GM21526 (cell line): ENCODE measurements around the gene GNAT2.

Experiments
- ATAC-seq: cut with Tn5 transposase; IDR thresholded peaks from one replicate; pipeline ENCODE4 v1.9.1; 2021; ENCODE audit warnings: moderate library complexity; ENCODE audit not compliant: unreplicated experiment, low FRiP score

Gene GNAT2

DNA sequence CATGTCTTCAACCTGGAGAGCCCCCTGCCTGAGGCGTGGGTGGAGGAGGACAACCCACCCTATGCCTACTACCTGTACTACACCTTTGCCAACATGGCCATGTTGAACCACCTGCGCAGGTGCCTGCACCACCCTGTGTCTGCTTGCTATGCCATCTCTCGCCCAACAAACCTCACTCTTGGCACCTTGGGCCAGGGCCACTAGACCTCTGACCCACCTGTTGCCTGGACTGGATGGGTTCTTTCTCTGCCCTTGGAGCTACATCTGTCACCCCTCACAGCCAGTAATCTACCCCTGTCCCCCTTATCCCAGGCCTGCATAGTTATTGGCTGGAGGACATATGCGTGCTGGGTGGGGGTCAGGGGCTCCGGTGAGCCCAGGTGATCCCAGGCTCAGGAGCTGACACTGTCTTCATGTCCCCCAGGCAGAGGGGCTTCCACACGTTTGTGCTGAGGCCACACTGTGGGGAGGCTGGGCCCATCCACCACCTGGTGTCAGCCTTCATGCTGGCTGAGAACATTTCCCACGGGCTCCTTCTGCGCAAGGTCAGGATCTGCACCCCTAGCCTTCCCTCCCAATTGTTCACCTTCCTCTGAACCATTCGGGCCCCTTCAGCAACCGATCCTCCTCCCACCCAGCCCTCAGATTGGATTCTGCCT is 10.1 kb upstream of the GNAT2 start:
- ATAC-seq = no peak

DNA sequence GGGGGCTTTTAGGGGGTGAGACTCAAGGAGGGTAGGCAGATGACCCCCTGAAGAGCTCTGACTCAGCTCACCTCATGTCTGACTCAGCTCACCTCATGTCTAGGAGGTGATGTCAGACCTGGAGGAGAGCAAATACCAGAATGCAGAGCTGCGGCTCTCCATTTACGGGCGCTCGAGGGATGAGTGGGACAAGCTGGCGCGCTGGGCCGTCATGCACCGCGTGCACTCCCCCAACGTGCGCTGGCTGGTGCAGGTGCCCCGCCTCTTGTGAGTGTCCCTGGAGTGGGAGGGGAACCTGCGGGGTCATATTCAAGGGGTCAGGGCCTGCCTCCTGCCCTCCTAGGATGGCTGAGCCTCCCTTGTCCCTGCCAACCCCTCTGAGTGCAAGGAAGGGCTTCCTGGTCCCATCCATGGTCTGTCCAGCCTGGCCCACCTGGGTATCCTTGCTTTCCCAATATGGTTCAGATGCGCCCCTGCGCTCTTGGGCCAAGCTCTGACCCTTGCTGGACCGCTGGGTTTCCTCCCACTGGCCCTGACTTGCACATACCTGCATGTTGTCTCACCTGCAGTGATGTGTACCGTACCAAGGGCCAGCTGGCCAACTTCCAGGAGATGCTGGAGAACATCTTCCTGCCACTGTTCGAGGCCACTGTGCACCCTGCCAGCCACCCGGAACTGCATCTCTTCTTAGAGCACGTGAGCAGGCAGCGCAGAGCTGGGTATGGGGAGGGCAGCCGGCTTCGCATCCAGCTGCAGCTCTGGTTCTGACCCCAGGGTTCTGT is 9.3 kb upstream of the GNAT2 start:
- no peak for ATAC-seq

DNA sequence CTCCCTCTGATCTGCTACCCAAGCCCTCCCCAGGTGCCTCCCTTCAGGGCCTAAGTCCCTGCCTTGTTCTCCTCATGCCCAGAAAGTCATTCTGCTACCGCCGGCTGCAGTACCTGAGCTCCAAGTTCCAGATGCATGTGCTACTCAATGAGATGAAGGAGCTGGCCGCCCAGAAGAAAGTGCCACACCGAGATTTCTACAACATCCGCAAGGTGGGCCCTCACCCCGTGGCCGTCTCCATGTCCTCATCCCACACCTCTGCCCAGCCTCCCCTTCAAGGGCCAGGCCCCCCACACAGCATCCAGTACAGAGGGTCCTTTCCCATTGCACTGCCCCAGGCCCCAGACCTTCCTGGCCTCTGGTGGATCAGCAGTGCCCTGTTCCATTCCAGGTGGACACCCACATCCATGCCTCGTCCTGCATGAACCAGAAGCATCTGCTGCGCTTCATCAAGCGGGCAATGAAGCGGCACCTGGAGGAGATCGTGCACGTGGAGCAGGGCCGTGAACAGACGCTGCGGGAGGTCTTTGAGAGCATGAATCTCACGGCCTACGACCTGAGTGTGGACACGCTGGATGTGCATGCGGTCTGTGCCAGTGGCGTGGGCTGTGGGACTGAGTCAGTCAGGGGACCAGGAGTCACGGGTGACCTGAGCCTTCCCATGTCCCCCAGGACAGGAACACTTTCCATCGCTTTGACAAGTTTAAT is 8.4 kb upstream of the GNAT2 start:
- no peak for ATAC-seq

DNA sequence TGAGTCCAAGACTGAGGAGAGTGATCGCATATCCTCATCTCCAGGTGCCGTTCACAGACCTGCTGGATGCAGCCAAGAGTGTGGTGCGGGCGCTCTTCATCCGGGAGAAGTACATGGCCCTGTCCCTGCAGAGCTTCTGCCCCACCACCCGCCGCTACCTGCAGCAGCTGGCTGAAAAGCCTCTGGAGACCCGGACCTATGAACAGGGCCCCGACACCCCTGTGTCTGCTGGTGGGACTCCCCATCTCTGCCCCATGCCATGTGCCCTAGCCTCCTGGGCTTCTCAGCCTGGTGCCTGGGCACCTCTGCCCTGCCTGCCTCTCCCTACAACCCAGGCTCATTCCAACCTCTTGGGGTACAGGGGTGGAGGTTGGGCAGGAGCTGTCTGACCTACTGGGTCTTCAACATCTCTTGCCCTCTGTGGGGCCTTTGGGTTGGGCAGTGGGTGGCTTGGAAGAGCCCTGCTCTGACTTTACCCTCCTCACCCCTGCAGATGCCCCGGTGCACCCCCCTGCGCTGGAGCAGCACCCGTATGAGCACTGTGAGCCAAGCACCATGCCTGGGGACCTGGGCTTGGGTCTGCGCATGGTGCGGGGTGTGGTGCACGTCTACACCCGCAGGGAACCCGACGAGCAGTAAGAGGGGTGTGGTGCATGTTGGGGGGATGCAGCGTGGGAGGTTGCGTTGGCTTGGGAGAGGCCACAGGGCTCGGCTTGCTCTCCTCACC is 7.4 kb upstream of the GNAT2 start:
- ATAC-seq = no peak

DNA sequence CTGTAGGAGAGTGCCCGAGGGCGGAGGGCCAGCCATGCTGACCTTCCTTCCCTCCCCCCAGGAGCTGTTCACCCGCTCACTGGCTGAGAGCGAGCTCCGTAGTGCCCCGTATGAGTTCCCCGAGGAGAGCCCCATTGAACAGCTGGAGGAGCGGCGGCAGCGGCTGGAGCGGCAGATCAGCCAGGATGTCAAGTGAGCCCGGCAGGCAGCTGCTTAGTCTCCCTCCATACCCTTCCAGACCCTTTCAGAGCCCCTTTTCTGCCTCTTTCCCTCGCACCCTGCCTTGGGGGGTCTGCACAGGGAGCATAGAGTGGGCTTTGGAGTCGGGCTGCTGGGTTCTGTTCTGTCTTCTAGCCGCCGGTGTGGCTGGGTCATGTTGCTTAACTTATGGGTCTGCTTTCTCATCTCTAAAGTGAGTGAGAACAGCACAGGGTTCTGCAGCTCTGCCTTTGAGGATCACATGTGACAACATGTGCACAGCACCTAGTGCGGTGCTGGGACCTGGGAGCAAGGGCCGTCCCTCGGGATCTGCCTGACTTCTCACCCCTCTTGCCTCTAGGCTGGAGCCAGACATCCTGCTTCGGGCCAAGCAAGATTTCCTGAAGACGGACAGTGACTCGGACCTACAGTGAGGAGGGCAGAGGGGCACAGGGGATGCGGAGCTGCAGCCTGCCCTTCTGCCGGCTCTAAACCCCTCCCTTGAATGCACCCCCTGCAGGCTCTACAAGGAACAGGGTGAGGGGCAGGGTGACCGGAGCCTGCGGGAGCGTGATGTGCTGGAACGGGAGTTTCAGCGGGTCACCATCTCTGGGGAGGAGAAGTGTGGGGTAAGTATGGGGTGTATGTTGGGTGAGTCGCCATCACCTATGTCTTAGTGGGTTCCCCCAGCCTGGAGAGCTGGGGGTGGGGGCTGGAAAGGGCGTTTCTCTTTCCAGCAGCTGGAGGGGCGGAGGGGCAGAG is 6.5 kb upstream of the GNAT2 start:
- no peak for ATAC-seq

DNA sequence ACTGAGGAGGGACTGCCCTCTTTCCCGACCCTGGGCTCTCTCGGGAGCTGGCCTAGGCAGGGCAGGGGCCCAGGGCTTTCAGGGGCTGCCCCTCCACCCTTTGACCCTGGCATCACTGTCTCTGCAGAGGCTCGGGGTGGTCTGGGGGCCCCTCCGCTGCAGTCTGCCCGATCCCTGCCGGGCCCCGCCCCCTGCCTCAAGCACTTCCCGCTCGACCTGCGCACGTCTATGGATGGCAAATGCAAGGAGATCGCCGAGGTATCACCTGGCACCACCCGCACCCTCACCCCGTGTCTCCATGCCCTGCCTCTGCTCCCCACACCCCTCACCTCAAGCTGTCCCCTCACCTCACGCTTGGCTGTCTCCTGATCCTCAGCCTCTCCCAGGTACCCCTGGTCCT is 5.8 kb upstream of the GNAT2 start:
- no peak for ATAC-seq

DNA sequence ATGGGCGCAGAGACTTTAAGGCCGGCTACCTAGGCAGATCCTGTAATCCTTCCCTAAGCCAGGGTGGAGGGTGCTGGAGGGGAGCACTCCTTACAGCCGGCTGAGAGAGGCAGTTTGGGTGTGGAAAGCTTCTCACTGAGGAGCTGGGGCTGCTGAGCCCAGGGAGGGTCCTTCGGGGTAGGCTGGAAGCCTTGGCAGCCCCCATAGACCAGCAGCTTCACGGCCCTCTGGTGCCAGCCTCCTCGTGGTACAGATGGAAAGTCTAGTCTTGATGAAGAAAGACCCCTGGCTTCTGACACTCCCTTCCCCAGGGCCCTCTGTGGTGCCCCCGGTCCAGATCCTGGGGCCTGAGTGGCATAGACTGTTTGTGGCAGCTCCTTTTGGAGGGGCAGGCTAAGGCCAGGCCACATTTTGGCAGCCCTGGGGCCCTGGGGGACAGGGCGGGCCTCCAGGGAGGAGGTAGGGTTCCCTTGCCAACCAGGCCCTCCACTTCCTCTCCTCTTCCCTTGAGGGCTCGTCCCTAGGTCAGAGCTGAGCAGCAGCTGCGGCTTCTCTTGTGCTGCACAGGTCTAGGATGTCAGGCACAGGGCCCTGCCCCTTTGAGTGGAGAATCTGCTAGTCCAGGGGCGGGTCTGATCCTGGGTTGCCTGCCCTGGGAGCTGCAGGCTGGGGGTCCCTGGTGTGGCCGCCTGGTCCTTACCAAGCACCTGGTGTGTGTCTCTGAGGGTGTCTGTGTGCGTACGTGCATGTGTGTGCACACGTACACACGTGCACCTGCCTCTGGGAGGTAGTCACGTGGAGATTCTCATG is 5.0 kb upstream of the GNAT2 start:
- ATAC-seq = no peak

DNA sequence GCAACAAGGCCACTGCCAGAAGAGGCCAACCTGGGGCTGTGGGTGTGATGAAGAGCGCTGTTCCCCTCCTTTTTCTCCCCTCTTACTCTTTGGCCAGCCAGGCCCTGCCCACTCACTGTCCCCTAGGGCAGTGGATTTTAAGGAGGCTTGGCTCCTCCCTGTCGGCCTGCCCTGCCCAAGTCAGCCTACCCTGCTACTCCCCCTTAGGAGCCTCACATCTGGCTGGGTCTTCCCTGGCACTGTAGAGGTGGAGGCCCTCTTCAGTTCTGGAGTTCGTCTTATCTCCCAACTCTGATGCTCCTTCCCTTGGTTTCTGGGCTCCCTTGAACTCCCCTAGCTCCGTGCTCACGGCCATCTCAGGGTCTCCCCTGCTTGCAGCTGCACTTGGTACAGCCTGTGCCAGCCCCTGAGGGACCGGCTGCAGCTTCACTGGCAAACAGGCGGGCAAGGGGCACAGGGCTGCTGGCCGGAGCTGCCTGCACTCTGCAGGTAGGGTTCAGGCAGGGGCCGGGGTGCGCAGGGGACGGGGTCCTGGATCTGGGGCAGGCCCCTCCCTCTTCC is 4.3 kb upstream of the GNAT2 start:
- ATAC-seq = no peak

DNA sequence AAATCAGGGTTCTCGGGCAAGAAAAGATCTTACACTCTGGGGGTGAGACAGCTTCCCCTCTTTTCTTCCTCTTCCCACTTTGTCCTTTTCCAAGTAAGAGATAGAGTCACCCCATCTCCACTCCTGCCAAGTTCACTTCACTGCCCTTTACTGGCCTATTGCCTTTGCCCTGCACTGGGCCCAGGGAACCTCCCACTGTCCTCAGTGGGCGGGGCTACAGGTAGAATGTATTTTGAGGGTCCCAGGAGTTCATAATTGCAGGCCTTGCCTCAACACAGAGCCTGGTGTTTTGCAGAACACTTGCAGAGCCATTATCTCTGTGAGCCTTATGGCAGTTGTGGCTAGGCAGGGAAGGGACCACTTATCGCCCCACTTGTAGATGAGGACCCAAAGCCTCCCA is 3.5 kb upstream of the GNAT2 start:
- ATAC-seq = no peak

DNA sequence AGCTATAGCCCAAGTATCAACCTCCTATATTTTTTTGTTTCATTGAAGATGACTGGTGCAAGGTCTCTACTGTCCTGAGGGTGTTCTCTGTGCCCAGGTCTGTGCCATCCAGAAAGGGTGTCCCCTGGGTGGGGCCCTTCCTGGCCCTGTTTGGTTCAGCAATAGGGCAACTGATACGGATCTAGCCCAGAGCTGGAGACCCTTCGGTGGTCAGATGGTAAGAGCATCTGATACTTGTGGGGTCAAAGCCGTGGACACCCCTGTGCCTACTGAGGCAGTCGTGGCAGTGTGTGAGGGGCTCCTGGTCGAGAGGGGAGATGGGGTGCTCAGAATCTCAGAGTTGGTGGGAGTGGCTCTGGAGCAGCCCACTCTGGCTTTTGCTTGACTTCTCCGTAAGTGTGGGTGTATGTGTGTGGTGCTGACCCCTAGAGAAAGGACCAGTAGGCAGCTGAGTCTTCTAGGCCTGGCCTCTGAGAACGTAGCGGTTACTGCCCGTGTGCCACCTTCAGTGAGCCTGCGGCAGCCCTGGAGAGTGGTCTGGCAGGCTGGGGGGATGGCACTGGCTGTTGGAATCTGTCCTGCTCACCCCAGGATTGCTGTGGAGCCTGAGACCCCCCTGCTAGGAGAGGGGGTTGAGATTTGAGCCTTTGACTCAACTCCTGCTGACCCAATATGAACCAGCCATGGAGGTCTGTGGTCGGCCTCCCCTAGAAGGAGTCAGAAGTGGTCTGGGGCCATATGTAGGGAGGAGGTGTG is 2.9 kb upstream of the GNAT2 start:
- ATAC-seq = no peak

DNA sequence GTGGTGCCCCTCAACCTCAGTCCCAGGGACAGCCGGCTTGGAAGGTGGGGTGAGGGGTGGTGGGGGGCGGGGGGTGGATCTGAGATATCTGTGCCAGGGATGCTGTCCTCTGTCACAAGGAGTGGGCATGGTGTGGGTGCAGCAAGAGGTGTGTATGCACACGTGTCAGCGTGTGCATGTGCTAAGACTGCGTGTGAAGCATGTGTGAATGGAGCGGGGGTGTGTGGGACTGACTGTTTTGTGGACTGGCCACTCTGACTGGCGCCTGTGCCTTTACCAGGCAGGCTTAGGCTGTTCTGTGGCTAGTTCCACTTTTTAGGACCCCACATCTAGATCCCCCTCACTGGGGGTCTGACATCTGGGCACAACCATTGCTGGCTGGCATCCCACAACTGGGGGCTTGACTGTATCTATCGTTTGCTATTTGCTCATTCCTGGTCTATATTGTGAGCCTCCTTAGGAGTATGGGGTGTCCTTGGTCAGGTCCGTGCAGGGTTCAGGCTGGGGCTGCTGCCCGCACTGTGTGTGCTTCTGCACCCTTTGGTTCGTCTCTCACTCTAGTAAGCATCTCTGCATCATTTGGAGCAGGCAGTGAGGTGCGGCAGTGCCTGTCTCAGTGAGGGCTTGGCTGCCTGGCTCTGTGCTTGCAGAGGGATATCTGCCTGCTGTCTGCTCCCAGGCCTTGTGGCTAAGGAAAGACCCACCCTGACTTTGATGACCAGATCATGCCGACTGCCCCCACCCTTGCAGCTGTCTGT is 2.1 kb upstream of the GNAT2 start:
- no peak for ATAC-seq

DNA sequence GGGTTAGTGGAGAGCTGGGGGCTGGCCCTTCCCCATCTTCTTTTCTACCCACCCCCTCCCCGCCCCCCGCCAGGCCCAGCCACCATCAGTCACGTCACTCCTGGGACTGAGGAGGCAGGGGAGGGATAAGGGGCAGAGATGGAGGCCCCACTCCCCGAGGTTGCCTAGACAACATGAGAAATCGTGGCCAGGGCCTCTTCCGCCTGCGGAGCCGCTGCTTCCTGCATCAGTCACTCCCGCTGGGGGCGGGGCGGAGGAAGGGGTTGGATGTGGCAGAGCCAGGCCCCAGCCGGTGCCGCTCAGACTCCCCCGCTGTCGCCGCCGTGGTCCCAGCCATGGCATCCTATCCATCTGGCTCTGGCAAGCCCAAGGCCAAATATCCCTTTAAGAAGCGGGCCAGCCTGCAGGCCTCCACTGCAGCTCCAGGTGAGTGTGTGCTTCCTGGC is 1.4 kb upstream of the GNAT2 start:
- peak; percentile 61 for ATAC-seq

DNA sequence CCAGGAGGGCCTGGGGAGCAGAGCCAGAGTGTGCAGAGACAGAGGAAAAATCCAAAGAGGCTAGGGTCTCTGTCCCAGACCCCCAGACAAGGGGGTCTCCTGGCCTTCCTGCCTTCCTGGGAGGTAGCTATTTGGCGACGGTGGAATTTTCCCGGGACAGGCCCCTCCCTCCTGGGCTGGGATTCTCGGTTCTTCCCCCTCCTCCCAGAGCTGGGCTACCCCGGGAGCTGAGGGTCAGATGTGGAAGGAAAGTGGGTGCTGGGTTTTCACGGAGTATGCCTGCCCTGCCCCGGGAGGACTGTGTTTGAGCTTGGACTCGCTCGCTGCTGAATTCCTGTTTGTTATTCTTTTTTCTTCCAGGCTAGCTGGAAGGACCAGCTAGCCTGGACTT is 980 bp upstream of the GNAT2 start:
- no peak for ATAC-seq

DNA sequence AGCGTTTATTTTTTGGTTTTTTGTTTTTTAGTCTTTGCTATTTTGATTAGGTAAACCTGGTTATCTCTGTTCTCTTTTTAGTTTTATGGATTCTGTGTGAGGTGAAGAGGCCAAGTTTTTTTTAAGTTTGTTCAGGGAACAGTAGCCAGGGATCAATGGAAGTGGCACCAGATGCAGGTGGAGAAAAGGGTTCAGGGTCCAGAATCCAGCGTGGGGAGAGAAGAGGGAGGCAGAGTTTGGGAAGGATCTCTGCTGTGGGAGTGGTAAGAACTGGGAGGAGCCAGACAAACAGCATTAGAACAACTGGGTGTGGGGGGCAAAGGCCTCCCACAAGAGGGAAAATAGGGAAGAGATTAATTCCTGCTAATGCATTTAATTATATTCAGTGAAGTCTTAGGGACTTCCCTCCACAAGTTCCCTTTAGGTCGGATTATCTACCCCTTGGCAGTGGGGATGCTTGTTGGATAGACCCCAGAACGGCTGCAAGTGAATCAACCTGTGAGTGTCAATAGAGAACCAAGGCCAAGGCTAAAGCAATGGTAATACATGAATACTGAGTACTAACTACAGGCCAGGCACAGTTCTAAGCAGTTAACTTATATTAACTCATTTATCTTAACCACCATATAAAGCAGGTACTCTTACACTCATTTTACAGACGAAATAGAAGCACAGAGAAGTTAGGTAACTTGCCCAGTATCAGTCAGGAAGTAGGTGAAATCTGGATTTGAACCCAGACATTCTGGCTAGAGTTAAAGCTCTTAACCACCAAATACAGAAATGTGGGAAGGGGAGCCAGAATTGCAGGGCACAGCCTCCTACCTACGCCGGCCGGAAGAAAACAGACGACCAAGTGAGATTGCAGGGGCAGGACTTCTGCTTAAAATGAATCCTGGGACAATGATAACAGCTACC is 498 bp downstream of the GNAT2 start:
- ATAC-seq = no peak

DNA sequence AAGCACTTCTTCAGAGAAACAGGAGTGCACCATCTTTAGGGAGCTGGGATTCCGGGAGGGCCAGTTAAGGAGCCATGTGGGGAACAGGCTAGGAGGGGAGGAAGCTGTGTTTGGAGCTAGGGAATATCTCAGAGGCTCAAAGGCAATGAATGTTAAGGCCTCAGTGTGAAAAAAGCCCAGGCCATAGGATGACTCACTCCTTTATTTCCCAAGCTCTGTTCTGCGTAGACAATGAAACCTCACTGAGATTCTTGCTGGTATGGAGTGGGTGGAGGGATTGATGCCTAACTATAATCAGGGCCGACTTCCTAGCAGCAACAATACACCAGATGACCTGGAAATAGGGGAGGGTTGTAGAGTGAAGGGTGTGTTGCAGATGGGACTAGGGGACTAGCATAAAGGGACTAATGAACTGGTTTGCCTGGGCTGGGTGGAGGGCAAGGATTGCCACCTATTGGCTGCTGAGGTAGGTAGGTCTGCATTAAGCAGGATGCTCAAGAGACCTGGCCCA is 2.1 kb downstream of the GNAT2 start:
- ATAC-seq = no peak

DNA sequence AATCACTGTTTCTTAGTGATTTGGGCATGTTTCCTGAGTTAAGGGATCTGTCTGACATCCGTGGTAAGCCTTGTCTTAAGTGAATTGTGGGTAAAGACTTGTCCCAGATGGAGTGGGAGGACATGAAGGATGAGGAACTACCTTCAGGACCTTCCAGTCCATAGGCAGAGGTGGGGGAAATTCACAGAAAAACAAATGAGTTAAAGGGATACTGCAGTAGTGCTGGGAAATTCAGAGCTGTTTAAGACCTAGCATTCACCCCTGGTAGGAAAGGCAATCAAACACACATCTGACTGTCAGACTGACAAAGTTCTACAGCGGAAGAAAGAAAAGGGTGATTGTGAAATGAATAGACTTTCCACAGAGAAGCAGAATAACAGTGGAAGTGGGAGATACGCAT is 3.0 kb downstream of the GNAT2 start:
- no peak for ATAC-seq
